Neural progenitor cell (in vitro differentiated cells): ENCODE results near the gene MSANTD1.

Experiments
- EZH2 ChIP-seq: fragments of 200-600 bp; sonication (generic); IDR thresholded peaks from 2 replicates; pipeline ENCODE4 v1.6.1; 2017; ENCODE audit warnings: antibody characterized with exemption, mild to moderate bottlenecking, moderate library complexity
- EZH2phosphoT487 ChIP-seq: fragments of 200-600 bp; sonication (generic); IDR thresholded peaks from 2 replicates; pipeline ENCODE4 v1.6.1; 2017; ENCODE audit warnings: antibody characterized with exemption
- TF ChIP-seq, protein P1 (sequence below): fragments of 200-600 bp; sonication (generic); IDR thresholded peaks from 2 replicates; pipeline ENCODE4 v1.5.1; 2017; ENCODE audit warnings: antibody characterized with exemption, mild to moderate bottlenecking

DNA sequence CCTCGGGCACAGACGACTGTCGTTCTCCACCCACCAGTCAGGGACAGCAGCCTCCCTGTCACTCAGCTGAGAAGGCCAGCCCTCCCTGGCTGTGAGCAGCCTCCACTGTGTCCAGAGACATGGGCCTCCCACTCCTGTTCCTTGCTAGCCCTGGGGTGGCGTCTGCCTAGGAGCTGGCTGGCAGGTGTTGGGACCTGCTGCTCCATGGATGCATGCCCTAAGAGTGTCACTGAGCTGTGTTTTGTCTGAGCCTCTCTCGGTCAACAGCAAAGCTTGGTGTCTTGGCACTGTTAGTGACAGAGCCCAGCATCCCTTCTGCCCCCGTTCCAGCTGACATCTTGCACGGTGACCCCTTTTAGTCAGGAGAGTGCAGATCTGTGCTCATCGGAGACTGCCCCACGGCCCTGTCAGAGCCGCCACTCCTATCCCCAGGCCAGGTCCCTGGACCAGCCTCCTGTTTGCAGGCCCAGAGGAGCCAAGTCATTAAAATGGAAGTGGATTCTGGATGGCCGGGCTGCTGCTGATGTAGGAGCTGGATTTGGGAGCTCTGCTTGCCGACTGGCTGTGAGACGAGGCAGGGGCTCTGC is 7.9 kb upstream of the MSANTD1 start:
- TF ChIP-seq, protein P1, sequence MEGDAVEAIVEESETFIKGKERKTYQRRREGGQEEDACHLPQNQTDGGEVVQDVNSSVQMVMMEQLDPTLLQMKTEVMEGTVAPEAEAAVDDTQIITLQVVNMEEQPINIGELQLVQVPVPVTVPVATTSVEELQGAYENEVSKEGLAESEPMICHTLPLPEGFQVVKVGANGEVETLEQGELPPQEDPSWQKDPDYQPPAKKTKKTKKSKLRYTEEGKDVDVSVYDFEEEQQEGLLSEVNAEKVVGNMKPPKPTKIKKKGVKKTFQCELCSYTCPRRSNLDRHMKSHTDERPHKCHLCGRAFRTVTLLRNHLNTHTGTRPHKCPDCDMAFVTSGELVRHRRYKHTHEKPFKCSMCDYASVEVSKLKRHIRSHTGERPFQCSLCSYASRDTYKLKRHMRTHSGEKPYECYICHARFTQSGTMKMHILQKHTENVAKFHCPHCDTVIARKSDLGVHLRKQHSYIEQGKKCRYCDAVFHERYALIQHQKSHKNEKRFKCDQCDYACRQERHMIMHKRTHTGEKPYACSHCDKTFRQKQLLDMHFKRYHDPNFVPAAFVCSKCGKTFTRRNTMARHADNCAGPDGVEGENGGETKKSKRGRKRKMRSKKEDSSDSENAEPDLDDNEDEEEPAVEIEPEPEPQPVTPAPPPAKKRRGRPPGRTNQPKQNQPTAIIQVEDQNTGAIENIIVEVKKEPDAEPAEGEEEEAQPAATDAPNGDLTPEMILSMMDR, result no peak
- TF ChIP-seq EZH2phosphoT487 (no peak), EZH2 (no peak)
